Fibroblast of gingiva (primary cell): Measurements from ENCODE around the gene ERVV-1.
"Not testable (repeated sequence)": the region's sequence is repeated elsewhere in the genome, so short reads cannot be mapped to it uniquely, and the experiment has no call there.

Experiments used
- DNase-seq: peaks from one replicate; pipeline ENCODE4 v3.0.0-alpha.2; 2011; ENCODE audit warnings: low read depth

ERVV-1 gene

GRCh38 chr19:53013621-53014020 lies at the start of gene ERVV-1:
ERVV-1 (plus strand) TSS chr19:53013921; CDS start chr19:53014091, 170 bp downstream.
- no peak for DNase-seq

- no peak for DNase-seq
Observed at GRCh38 chr19:52967772-52968171, 45.9 kb upstream of the ERVV-1 start.

GRCh38 chr19:52981329-52981728 lies 32.4 kb upstream of the ERVV-1 start:
- no peak for DNase-seq

GRCh38 chr19:52983167-52983566 lies 30.6 kb upstream of the ERVV-1 start:
- DNase-seq: not testable (repeated sequence)

GRCh38 chr19:52987221-52987620 lies 26.5 kb upstream of the ERVV-1 start:
- DNase-seq: peak; percentile 6

- no peak for DNase-seq
Observed at GRCh38 chr19:52988506-52988905, 25.2 kb upstream of the ERVV-1 start.

- no peak for DNase-seq
Observed at GRCh38 chr19:52990759-52991418, 22.8 kb upstream of the ERVV-1 start.

GRCh38 chr19:52991484-52991883 lies 22.2 kb upstream of the ERVV-1 start:
- peak; percentile 74 for DNase-seq

- peak; percentile 2 for DNase-seq
Observed at GRCh38 chr19:52992109-52993004, 21.4 kb upstream of the ERVV-1 start.

GRCh38 chr19:52993342-52994178 lies 20.2 kb upstream of the ERVV-1 start:
- peak; percentile 77 for DNase-seq

- no peak for DNase-seq
Observed at GRCh38 chr19:52995711-52996110, 18.0 kb upstream of the ERVV-1 start.

- no peak for DNase-seq
Observed at GRCh38 chr19:52997975-52998374, 15.7 kb upstream of the ERVV-1 start.

GRCh38 chr19:53002479-53002878 lies 11.2 kb upstream of the ERVV-1 start:
- DNase-seq: no peak

GRCh38 chr19:53004242-53004641 lies 9.5 kb upstream of the ERVV-1 start:
- no peak for DNase-seq

- no peak for DNase-seq
Observed at GRCh38 chr19:53007200-53007599, 6.5 kb upstream of the ERVV-1 start.

- no peak for DNase-seq
Observed at GRCh38 chr19:53007606-53008005, 6.1 kb upstream of the ERVV-1 start.

- DNase-seq: no peak
Observed at GRCh38 chr19:53008061-53008778, 5.5 kb upstream of the ERVV-1 start.

- DNase-seq: no peak
Observed at GRCh38 chr19:53010494-53010893, 3.2 kb upstream of the ERVV-1 start.

- DNase-seq: no peak
Observed at GRCh38 chr19:53012006-53012405, 1.7 kb upstream of the ERVV-1 start.

GRCh38 chr19:53015159-53015558 lies 1.4 kb downstream of the ERVV-1 start:
- no peak for DNase-seq

- no peak for DNase-seq
Observed at GRCh38 chr19:53015730-53016129, 2.0 kb downstream of the ERVV-1 start.

- no peak for DNase-seq
Observed at GRCh38 chr19:53019684-53020083, 6.0 kb downstream of the ERVV-1 start.
